Inflammatory macrophage (primary cell): ENCODE data around the gene NUDT16L1.

Experiments
- DNase-seq, 2 donors: peaks; one replicate each; pipeline ENCODE4 v3.0.0-alpha.2; 2020 to 2022

NUDT16L1 gene

GRCh38 chr16:4664538-4665418 lies 28.6 kb upstream of the NUDT16L1 start:
- DNase-seq = peak; percentile 74 to 80

GRCh38 chr16:4666537-4667202 lies 26.7 kb upstream of the NUDT16L1 start:
- DNase-seq = no peak

- no peak for DNase-seq
Measured at GRCh38 chr16:4667203-4667963, 26.0 kb upstream of the NUDT16L1 start.

GRCh38 chr16:4668313-4668960 lies 24.9 kb upstream of the NUDT16L1 start:
- DNase-seq = no peak

GRCh38 chr16:4673387-4674046 lies 19.8 kb upstream of the NUDT16L1 start:
- no peak for DNase-seq

- no peak for DNase-seq
Measured at GRCh38 chr16:4674926-4675530, 18.3 kb upstream of the NUDT16L1 start.

GRCh38 chr16:4675864-4676786 lies 17.2 kb upstream of the NUDT16L1 start:
- peak; percentile 33 to 73 for DNase-seq

- no peak for DNase-seq
Measured at GRCh38 chr16:4676831-4677230, 16.5 kb upstream of the NUDT16L1 start.

- DNase-seq = no peak
Measured at GRCh38 chr16:4677390-4677789, 16.0 kb upstream of the NUDT16L1 start.

- no peak for DNase-seq
Measured at GRCh38 chr16:4677994-4678393, 15.4 kb upstream of the NUDT16L1 start.

- DNase-seq = no peak
Measured at GRCh38 chr16:4678596-4678995, 14.8 kb upstream of the NUDT16L1 start.

- DNase-seq = no peak
Measured at GRCh38 chr16:4679156-4679849, 14.1 kb upstream of the NUDT16L1 start.

GRCh38 chr16:4679850-4680636 lies 13.3 kb upstream of the NUDT16L1 start:
- peak; percentile 90 to 95 for DNase-seq

GRCh38 chr16:4680673-4681470 lies 12.5 kb upstream of the NUDT16L1 start:
- DNase-seq = no peak

- DNase-seq = no peak
Measured at GRCh38 chr16:4681471-4682083, 11.8 kb upstream of the NUDT16L1 start.

GRCh38 chr16:4682084-4682591 lies 11.2 kb upstream of the NUDT16L1 start:
- DNase-seq = no peak

GRCh38 chr16:4682616-4683254 lies 10.6 kb upstream of the NUDT16L1 start:
- DNase-seq = peak; percentile 59 to 67
